ENCODE measurements around the gene ANKH. TPM values are rescaled to one million over a fixed set of nuclear protein-coding genes. Genes with fewer than 3 reads are reported as not detected.

ANKH gene
- total RNA-seq, 1 donor from 2014 or later = 0.19 TPM

DNA sequence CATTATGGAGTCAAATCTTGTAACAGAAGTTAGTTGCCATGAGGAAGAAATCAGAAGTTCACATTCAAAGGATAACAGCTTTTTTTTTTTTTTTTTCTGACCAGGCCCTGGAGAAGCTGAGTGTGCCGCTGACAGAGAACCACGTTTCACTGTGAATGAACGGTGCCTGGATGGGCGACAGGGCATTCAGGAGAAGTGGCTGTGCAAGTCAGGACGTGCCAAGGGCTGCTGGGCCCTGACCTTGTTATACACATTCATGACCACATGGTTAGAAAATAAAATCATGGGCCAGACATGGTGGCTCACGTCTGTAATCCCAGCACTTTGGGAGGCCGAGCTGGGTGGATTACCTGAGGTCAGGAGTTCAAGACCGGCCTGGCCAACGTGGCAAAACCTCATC is 91.6 kb downstream of the ANKH start:
- Mint-ChIP-seq H3K4me3 (no peak overlapping the region), H3K4me1 (peaks cover 11% of the 10 kb centered on the region), H3K9me3 (peaks cover 11% of the 10 kb centered on the region), H3K27me3 (ENCODE audit: insufficient read depth, low read depth) (no peaks in the 10 kb centered on the region), H3K27ac (no peak overlapping the region), H3K36me3 (peaks cover 3% of the 10 kb centered on the region)
- Histone ChIP-seq H3K9ac (no peak overlapping the region), H3K36me3 (no peaks in the 10 kb centered on the region), H3F3A (ENCODE audit: low read depth) (no peaks in the 10 kb centered on the region), H2AFZ (replicated peaks) (no peak overlapping the region), H3K79me2 (ENCODE audit: low read depth) (no peaks in the 10 kb centered on the region), H3K27me3 (no peaks in the 10 kb centered on the region), H3K4me1 (no peaks in the 10 kb centered on the region), H4K20me1 (ENCODE audit: low read depth) (no peaks in the 10 kb centered on the region), H3K9me3 (ENCODE audit: low read depth) (no peaks in the 10 kb centered on the region), H3K4me3 (no peak overlapping the region), H3K27ac (no peak overlapping the region), H3K4me2 (no peak overlapping the region)
- TF ChIP-seq, protein P1, sequence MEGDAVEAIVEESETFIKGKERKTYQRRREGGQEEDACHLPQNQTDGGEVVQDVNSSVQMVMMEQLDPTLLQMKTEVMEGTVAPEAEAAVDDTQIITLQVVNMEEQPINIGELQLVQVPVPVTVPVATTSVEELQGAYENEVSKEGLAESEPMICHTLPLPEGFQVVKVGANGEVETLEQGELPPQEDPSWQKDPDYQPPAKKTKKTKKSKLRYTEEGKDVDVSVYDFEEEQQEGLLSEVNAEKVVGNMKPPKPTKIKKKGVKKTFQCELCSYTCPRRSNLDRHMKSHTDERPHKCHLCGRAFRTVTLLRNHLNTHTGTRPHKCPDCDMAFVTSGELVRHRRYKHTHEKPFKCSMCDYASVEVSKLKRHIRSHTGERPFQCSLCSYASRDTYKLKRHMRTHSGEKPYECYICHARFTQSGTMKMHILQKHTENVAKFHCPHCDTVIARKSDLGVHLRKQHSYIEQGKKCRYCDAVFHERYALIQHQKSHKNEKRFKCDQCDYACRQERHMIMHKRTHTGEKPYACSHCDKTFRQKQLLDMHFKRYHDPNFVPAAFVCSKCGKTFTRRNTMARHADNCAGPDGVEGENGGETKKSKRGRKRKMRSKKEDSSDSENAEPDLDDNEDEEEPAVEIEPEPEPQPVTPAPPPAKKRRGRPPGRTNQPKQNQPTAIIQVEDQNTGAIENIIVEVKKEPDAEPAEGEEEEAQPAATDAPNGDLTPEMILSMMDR (IDR thresholded peaks at IDR 0.05) = no peak
- DNase-seq (ENCODE audit: low spot score) = no peak

DNA sequence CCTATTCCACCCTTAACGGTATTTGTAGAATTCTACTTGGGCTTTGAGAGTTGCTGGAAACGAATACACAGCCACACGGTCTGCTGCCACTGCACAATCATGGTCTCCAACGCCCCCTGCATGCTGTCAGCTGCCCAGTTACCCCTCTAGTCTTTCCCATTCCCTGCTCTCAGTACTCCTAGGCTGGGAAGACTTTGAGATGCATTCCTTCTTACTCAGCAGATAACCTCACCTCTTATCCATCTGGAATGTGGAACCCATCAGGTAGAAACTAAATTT is 92.8 kb downstream of the ANKH start:
- peak overlapping the region; percentile 38 for H2AFZ ChIP-seq (replicated peaks)
- Mint-ChIP-seq H3K4me1 (peaks cover 15% of the 10 kb centered on the region), H3K9me3 (peaks cover 7% of the 10 kb centered on the region), H3K36me3 (peaks cover 2% of the 10 kb centered on the region), H3K27me3 (ENCODE audit: insufficient read depth, low read depth) (no peaks in the 10 kb centered on the region), H3K4me3 (no peak overlapping the region), H3K27ac (no peak overlapping the region)
- H3K4me1 ChIP-seq = peaks cover 2% of the 10 kb centered on the region
- no peaks in the 10 kb centered on the region for H4K20me1 ChIP-seq (ENCODE audit: low read depth)
- no peak overlapping the region for H3K27ac ChIP-seq
- H3F3A ChIP-seq (ENCODE audit: low read depth) = no peaks in the 10 kb centered on the region
- TF ChIP-seq EZH2 (IDR thresholded peaks at IDR 0.05) = no peak
- TF ChIP-seq, protein P1 (IDR thresholded peaks at IDR 0.05) = peak; percentile 40
- no peak for TF ChIP-seq EZH2phosphoT487 (IDR thresholded peaks at IDR 0.05)
- no peak overlapping the region for H3K9ac ChIP-seq
- no peaks in the 10 kb centered on the region for H3K9me3 ChIP-seq (ENCODE audit: low read depth)
- H3K79me2 ChIP-seq (ENCODE audit: low read depth) = no peaks in the 10 kb centered on the region
- H3K4me2 ChIP-seq = no peak overlapping the region
- no peaks in the 10 kb centered on the region for H3K27me3 ChIP-seq
- H3K4me3 ChIP-seq = no peak overlapping the region
- peak; percentile 35 for DNase-seq (ENCODE audit: low spot score)
- no peaks in the 10 kb centered on the region for H3K36me3 ChIP-seq

DNA sequence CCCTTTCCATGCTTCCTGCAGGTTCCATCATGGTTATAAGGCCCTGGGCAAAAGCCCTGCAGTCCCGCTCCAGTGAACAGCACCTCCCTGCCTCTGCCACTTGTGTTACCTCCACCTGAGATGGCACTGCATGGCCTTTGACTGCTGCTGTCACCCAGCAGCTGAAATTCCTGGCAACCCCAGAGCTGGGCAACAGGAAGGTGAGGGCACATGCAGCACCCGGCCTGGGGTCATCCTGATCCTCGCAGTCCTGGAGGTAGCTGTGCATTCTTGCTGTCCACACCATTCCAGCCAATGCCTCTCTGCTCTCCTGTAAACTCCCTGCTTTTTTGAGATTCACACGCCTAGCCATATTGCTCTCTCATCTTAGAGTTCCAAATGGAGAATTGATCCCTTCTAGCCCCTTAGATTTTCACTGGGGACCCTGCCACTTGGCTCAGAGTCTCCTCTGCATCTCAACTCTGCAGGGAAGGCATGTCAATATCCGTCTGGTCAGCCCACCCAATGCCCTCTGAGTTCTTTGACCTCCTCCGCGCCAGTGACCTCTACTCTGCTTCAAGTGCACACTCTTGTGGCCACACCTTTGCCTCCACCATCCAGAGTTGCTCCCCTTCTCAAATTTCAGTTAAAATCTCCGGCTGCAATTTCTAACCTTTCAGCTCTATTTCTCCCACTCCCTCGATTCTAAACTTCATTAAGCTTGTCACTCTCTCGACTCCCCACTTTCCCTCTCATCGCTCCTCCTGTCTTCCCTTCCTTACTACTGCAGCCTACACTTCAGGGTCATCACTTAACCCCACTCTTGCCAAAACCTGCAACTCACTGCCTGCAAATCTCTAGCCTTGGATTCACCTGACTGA is 93.4 kb downstream of the ANKH start:
- TF ChIP-seq, protein P1 (IDR thresholded peaks at IDR 0.05) = no peak
- no peak for TF ChIP-seq EZH2 (IDR thresholded peaks at IDR 0.05)
- Histone ChIP-seq H3K27me3 (no peaks in the 10 kb centered on the region), H3K4me2 (no peak overlapping the region), H3K27ac (no peak overlapping the region), H3K4me1 (peaks cover 8% of the 10 kb centered on the region), H3F3A (ENCODE audit: low read depth) (no peaks in the 10 kb centered on the region), H2AFZ (replicated peaks) (peak overlapping the region; percentile 38), H3K36me3 (no peaks in the 10 kb centered on the region), H3K79me2 (ENCODE audit: low read depth) (no peaks in the 10 kb centered on the region), H3K9ac (no peak overlapping the region), H4K20me1 (ENCODE audit: low read depth) (no peaks in the 10 kb centered on the region), H3K4me3 (no peak overlapping the region), H3K9me3 (ENCODE audit: low read depth) (no peaks in the 10 kb centered on the region)
- no peak overlapping the region for H3K27ac Mint-ChIP-seq
- H3K36me3 Mint-ChIP-seq = peaks cover 2% of the 10 kb centered on the region
- H3K4me1 Mint-ChIP-seq = peaks cover 19% of the 10 kb centered on the region
- peaks cover 5% of the 10 kb centered on the region for H3K9me3 Mint-ChIP-seq
- no peak overlapping the region for H3K4me3 Mint-ChIP-seq
- no peaks in the 10 kb centered on the region for H3K27me3 Mint-ChIP-seq (ENCODE audit: insufficient read depth, low read depth)
- DNase-seq (ENCODE audit: low spot score) = no peak

Measured in neural progenitor cell (in vitro differentiated cells).